HEK293T (cell line): ENCODE data around the gene LARP1.
"Not testable (repeated sequence)": the region's sequence is repeated elsewhere in the genome, so short reads cannot be mapped to it uniquely, and the experiment has no call there.

Source experiments
- CTCF ChIA-PET: fragments of 350-600 bp; formaldehyde crosslinking; extraction: SDS; loops from one replicate; lab custom pipeline; 2021; ENCODE audit warnings: antibody characterized with exemption, inconsistent platforms; lab: Yijun Ruan, JAX
- POLR2A ChIA-PET: fragments of 350-600 bp; formaldehyde crosslinking; extraction: SDS; loops from one replicate; lab custom pipeline; 2020; ENCODE audit warnings: antibody characterized with exemption, inconsistent platforms; lab: Yijun Ruan, JAX
- DNase-seq: peaks from one replicate; pipeline ENCODE4 v3.0.0; 2012; ENCODE audit warnings: mixed read lengths; ENCODE audit errors: extremely low spot score
- ARNT ChIP-seq: fragments of 450-650 bp; IDR thresholded peaks from 2 replicates; pipeline ENCODE4 v1.6.1; 2017; ENCODE audit warnings: mild to moderate bottlenecking
- BHLHE40 ChIP-seq: fragments of 450-650 bp; IDR thresholded peaks from 2 replicates; pipeline ENCODE4 v1.6.1; 2016; ENCODE audit warnings: mild to moderate bottlenecking, moderate library complexity, borderline replicate concordance
- CTBP1 ChIP-seq: fragments of 450-650 bp; IDR thresholded peaks from 2 replicates; pipeline ENCODE4 v1.6.1; 2016; ENCODE audit warnings: borderline replicate concordance
- ELF4 ChIP-seq: fragments of 450-650 bp; IDR thresholded peaks from 2 replicates; pipeline ENCODE4 v1.6.1; 2017; ENCODE audit warnings: antibody characterized with exemption
- FOXA1 ChIP-seq: fragments of 450-650 bp; IDR thresholded peaks from 2 replicates; pipeline ENCODE4 v1.6.1; 2016; ENCODE audit warnings: mild to moderate bottlenecking
- FOXK2 ChIP-seq: fragments of 450-650 bp; IDR thresholded peaks from 2 replicates; pipeline ENCODE4 v1.6.1; 2016; ENCODE audit warnings: mild to moderate bottlenecking
- FOXM1 ChIP-seq: fragments of 450-650 bp; IDR thresholded peaks from 2 replicates; pipeline ENCODE4 v1.6.1; 2017; ENCODE audit warnings: mild to moderate bottlenecking, borderline replicate concordance
- HDGF ChIP-seq: fragments of 450-650 bp; IDR thresholded peaks from 2 replicates; pipeline ENCODE4 v1.6.1; 2017; ENCODE audit warnings: antibody characterized with exemption, borderline replicate concordance
- L3MBTL2 ChIP-seq: fragments of 450-650 bp; conservative IDR thresholded peaks from 2 replicates; pipeline ENCODE4 v1.6.1; 2016; ENCODE audit warnings: mild to moderate bottlenecking
- LEF1 ChIP-seq: fragments of 450-650 bp; IDR thresholded peaks from 2 replicates; pipeline ENCODE4 v1.6.1; 2017; ENCODE audit warnings: mild to moderate bottlenecking, borderline replicate concordance
- NFRKB ChIP-seq: fragments of 450-650 bp; IDR thresholded peaks from 2 replicates; pipeline ENCODE4 v1.6.1; 2016; ENCODE audit warnings: mild to moderate bottlenecking, moderate library complexity
- SP1 ChIP-seq: fragments of 450-650 bp; IDR thresholded peaks from 2 replicates; pipeline ENCODE4 v1.6.1; 2017
- SUZ12 ChIP-seq: fragments of 450-650 bp; IDR thresholded peaks from 2 replicates; pipeline ENCODE4 v1.6.1; 2016; ENCODE audit warnings: mild to moderate bottlenecking
- TARDBP ChIP-seq: fragments of 450-650 bp; IDR thresholded peaks from 2 replicates; pipeline ENCODE4 v1.6.1; 2016
- ZNF384 ChIP-seq: fragments of 450-650 bp; IDR thresholded peaks from 2 replicates; pipeline ENCODE4 v1.6.1; 2016
- TF ChIP-seq, protein P1 (sequence below): fragments of 450-650 bp; IDR thresholded peaks from 2 replicates; pipeline ENCODE4 v1.6.1; 2016

The LARP1 gene

DNA sequence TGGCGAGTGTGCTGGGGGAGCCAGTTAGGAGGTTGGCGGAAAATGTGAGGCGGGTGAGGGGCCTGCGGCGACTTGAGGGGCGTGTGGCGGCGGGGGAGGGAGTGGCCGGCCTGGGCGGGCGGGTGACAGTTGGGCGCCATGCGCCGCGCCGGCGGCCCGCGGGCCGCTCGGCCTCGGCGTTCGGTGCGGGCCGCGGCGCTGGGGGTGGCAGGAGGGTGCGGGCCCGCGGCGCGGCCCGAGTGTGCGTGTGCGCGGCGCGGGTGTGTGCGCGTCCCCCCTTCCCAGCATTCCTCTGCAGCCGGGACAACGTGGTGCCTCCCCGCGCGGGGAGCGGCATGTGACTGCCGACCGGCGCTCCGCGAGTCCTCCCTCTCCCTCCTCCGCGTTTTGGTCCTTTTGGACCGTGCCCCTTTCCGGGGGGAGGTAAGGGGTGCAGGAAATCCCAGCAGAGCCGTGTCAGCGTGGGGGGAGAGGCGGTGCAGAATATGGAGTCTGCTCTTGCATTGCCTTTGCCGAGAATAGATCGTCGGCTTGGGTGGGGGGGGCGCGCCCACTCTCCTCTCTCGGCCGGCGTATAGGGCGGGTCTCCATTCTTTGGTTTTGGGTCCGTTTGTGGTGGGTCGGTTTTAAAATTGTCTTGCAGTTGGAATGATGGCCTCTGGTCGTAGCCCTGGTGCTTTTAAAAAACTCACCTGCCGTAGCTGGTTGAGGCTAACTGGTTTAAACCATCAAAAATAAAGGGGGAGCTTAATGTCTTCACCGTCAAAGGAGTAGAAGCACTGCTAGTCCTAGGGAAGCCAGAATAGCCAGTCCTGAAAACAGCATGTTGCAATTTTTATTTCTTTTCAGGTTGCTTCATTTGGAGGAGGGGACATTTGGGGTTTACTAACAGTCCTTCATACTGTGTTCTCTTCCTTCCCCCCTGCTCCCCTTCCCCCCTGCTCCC lies 2.0 kb downstream of the LARP1 start:
- POLR2A ChIA-PET = no interaction called here
- CTCF ChIA-PET = no interaction called here
- no peak for DNase-seq
- TF ChIP-seq FOXM1 (no peak; the same call in 1 of the 2 replicates), LEF1 (no peak), ZNF384 (no peak), ARNT (no peak), CTBP1 (no peak), FOXA1 (no peak), FOXK2 (no peak)
- TF ChIP-seq, protein P1, sequence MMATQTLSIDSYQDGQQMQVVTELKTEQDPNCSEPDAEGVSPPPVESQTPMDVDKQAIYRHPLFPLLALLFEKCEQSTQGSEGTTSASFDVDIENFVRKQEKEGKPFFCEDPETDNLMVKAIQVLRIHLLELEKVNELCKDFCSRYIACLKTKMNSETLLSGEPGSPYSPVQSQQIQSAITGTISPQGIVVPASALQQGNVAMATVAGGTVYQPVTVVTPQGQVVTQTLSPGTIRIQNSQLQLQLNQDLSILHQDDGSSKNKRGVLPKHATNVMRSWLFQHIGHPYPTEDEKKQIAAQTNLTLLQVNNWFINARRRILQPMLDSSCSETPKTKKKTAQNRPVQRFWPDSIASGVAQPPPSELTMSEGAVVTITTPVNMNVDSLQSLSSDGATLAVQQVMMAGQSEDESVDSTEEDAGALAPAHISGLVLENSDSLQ = no peak

DNA sequence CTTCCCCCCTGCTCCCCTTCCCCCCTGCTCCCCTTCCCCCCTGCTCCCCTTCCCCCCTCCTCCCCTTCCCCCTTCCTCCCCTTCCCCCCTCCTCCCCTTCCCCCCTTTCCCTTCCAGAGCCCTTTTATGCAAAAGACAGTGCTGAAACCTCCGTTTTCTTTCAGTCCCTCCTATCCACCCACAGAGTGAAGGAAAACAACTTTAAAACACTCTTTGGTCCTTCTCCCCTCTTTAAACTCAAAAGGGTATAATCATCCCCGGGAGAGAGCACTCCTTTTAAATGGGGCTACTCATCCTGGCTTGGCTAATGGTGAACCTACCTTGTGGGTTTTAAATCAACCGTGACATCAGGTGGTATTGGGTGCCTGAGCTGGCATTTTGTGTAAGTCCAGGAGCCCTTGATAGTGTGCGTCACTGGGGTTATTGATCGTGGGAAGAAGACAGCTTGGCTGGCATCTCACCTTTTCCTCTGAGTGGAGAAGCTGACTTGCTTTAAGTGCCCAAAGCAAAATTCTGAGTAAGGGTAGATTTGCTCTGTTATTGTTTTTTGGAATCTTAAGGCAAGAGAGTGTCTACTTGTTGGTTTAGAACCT lies 2.7 kb downstream of the LARP1 start:
- ChIA-PET POLR2A (interaction anchor here (0.8 kb wide), 1 partner anchor 35 kb away, joined by 3 read pairs; no protein-coding TSS in a partner anchor), CTCF (interaction anchor here (0.7 kb wide), 1 partner anchor 65 kb away, joined by 3 read pairs; no protein-coding TSS in a partner anchor)
- DNase-seq = no peak
- TF ChIP-seq FOXM1 = no peak
- no peak for TF ChIP-seq TARDBP
- no peak for TF ChIP-seq SP1
- TF ChIP-seq FOXK2 = no peak

DNA sequence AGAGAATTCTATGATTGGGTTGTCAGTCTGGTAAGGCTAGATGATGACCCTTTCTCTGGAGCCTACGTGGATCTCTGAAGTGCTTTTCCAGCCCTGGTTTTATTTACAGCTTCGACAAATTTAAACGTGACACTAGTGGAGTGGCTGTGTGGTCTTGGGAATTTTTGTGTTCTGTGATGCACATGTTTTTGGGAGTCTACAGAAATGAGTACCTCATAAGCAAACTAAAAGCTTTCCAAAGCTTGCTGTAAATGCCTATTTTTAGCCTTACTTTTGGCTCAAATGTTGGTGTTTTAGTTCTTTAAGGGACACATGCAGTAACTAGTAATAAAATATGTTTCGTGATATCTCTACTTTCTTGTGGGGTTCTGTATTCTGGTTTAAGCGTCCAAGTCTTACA lies 3.3 kb downstream of the LARP1 start:
- TF ChIP-seq ARNT (no peak), LEF1 (no peak), L3MBTL2 (no peak), HDGF (no peak), FOXM1 (no peak), TARDBP (no peak), FOXA1 (no peak), CTBP1 (no peak), FOXK2 (no peak), SP1 (no peak), ELF4 (no peak), NFRKB (no peak), BHLHE40 (no peak), ZNF384 (no peak), SUZ12 (no peak)
- TF ChIP-seq, protein P1 = no peak
- CTCF ChIA-PET = interaction anchor here (0.6 kb wide), 1 partner anchor 98 kb away, joined by 3 read pairs; no protein-coding TSS in a partner anchor
- no peak for DNase-seq
- POLR2A ChIA-PET = interaction anchor here (0.8 kb wide), 1 partner anchor 35 kb away, joined by 3 read pairs; no protein-coding TSS in a partner anchor

DNA sequence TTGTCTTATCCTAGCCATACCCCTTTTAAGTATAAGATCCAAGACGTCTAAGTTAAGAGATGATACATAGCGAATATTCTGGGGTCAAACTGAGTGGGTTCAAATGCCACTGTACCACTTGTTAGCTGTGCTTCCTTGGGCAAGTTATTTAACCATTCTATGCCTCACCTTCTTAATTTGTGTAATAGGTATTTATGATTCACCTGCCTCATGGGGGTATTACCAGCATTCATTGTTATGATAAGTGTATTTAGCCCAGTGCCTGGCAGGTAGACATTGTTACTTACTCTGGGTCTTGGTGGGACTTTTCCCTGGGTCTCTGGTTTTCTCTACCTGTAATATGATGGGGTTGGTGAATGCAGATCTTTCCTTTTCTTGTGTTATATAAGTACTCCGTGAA lies 3.8 kb downstream of the LARP1 start:
- ChIA-PET POLR2A (interaction anchor here (0.8 kb wide), 1 partner anchor 34 kb away, joined by 3 read pairs; no protein-coding TSS in a partner anchor), CTCF (interaction anchor here (0.6 kb wide), 1 partner anchor 97 kb away, joined by 3 read pairs; no protein-coding TSS in a partner anchor)
- no peak for DNase-seq
- TF ChIP-seq FOXK2 (no peak), CTBP1 (no peak), ZNF384 (no peak), ARNT (no peak), L3MBTL2 (no peak), LEF1 (no peak)

DNA sequence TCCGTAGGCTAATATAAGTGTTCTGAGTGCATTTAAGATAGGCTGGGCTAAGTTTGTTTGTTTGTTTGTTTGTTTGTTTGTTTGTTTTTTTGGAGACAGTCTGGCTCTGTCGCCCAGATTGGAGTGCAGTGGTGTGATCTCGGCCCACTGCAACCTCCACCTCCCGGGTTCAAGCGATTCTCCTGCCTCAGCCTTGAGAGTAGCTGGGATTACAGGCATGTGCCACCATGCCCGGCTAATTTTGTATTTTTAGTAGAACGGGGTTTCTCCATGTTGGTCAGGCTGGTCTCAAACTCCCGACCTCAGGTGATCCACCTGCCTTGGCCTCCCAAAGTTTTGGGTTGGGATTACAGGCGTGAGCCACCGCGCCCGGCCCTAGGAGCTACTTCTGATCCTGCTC lies 4.7 kb downstream of the LARP1 start:
- CTCF ChIA-PET = interaction anchor here (0.6 kb wide), 1 partner anchor 46 kb away, joined by 3 read pairs; no protein-coding TSS in a partner anchor
- POLR2A ChIA-PET = interaction anchor here (0.6 kb wide), 1 partner anchor 23 kb away, joined by 3 read pairs; no protein-coding TSS in a partner anchor
- not testable (repeated sequence) for DNase-seq

DNA sequence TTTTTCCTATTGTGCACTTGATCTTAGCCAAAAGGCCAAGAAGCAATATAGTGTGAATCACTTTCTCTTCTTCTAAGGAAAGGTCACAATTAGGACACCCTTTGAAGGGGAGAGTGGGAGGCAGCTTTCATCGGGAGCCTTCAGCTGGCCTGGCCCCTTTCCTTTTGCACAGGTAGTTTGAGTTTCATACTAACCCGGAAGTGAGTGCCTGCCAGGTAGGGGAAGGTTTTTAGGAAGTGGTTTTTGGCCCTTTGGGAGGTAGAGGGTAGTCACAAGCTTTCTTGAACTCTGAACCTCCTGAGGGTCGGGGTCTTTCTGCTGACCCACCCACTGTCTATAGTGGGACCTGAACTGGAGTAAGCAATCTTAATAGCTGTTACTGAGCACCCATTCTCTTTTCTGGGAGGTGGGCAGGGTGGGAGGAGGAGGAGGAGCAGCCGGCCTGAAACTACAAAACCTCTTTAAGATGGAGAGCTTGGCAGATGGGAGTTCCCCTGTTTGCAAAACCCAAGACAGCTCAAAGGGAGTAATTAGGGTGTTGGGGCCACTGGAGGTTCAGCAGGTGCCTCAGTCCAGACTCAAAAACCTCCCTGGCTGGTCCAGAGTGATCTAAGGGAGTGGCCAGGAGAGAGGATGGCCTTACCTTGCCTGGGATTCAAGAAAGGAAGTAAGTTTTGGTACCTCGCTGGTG lies 6.0 kb downstream of the LARP1 start:
- no peak for TF ChIP-seq L3MBTL2
- TF ChIP-seq, protein P1 = no peak
- TF ChIP-seq CTBP1 = no peak
- TF ChIP-seq FOXA1 = no peak
- TF ChIP-seq HDGF = no peak
- TF ChIP-seq SP1 = no peak
- TF ChIP-seq BHLHE40 = no peak
- no peak for TF ChIP-seq ELF4
- TF ChIP-seq FOXM1 = no peak
- DNase-seq = no peak
- CTCF ChIA-PET = interaction anchor here (0.6 to 1.1 kb wide), 2 partner anchors 40 to 299 kb away, joined by 3 read pairs; no protein-coding TSS in a partner anchor
- POLR2A ChIA-PET = no interaction called here
